BJ (cell line): ENCODE data around the gene SMARCAD1. TPM values are rescaled to one million over a fixed set of nuclear protein-coding genes. Genes with fewer than 3 reads are reported as not detected.

Experiments
- CTCF ChIA-PET: fragments of 350-600 bp; formaldehyde crosslinking; extraction: SDS; loops from one replicate; lab custom pipeline; 2021; ENCODE audit warnings: antibody characterized with exemption, inconsistent platforms; lab: Yijun Ruan, JAX
- POLR2A ChIA-PET: fragments of 300-600 bp; sonication (Branson Sonifier 250); formaldehyde crosslinking; extraction: SDS; loops from one replicate; lab custom pipeline; 2021; ENCODE audit warnings: antibody characterized with exemption; lab: Charles Lee
- DNase-seq: peaks from one replicate; pipeline ENCODE4 v3.0.0-alpha.2; 2011; ENCODE audit warnings: low read depth
- H3K27me3 ChIP-seq: 2 replicates; pipeline ENCODE4 v1.6.0; 2011; ENCODE audit warnings: low read length; ENCODE audit not compliant: control insufficient read depth, insufficient read depth
- H3K36me3 ChIP-seq: 2 replicates; pipeline ENCODE4 v1.5.1; 2011; ENCODE audit warnings: low read length; ENCODE audit not compliant: control insufficient read depth, insufficient read depth
- H3K4me3 ChIP-seq: 2 replicates; pipeline ENCODE4 v1.5.1; 2011; ENCODE audit warnings: low read depth, mild to moderate bottlenecking, control low read depth, low read length
- CTCF ChIP-seq: IDR thresholded peaks from 2 replicates; pipeline ENCODE4 v1.5.1; 2011; ENCODE audit warnings: low read depth, mild to moderate bottlenecking, control low read depth, inconsistent platforms, low read length, moderate library complexity; ENCODE audit not compliant: insufficient read depth
- polyA plus RNA-seq: library from polyadenylated mRNA; depleted of rRNA; stranded (reverse); fragments of >200 nt; gene quantifications from 2 replicates; pipeline ENCODE4 v1.2.3, GENCODE V29; 2011

The SMARCAD1 gene
- polyA plus RNA-seq, 1 experiment: 8.2 TPM

GRCh38 chr4:94237271-94237670 is 29.6 kb downstream of the SMARCAD1 start:
- no peak for TF ChIP-seq CTCF
- H3K36me3 ChIP-seq: peaks cover 3% of the 10 kb centered on the region; the same call in 1 of the 2 replicates
- H3K27me3 ChIP-seq: no peaks in the 10 kb centered on the region
- H3K4me3 ChIP-seq: no peak overlapping the region
- POLR2A ChIA-PET: no interaction called here
- DNase-seq: no peak
- CTCF ChIA-PET: no interaction called here

DNA sequence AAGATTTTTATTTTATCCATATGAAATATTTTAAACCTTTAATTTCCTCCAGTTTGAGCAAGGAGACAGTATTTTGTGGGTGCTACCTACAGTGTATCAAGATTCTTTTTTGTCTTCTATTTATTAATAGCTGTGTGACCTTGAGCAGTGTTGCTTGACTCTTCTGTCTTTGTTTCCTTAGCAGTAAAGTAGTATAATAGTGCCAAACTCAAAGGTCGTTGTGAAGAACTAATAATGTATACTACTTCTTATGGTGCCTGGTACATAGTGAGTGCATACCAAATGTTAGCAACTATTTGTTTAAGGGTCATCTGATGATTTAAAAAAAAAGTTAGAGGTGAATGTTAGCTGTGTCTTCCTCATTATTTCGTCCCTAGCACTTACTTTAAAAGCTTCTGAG is 30.5 kb downstream of the SMARCAD1 start:
- Histone ChIP-seq H3K27me3 (no peaks in the 10 kb centered on the region), H3K36me3 (peaks cover 3% of the 10 kb centered on the region; the same call in 1 of the 2 replicates), H3K4me3 (no peak overlapping the region)
- DNase-seq: no peak
- POLR2A ChIA-PET: no interaction called here
- CTCF ChIA-PET: no interaction called here
- no peak for TF ChIP-seq CTCF

GRCh38 chr4:94240384-94240783 is 32.7 kb downstream of the SMARCAD1 start:
- H3K4me3 ChIP-seq: no peak overlapping the region
- POLR2A ChIA-PET: no interaction called here
- DNase-seq: no peak
- peaks cover 3% of the 10 kb centered on the region; the same call in 1 of the 2 replicates for H3K36me3 ChIP-seq
- no peak for TF ChIP-seq CTCF
- CTCF ChIA-PET: no interaction called here
- no peaks in the 10 kb centered on the region for H3K27me3 ChIP-seq

- Histone ChIP-seq H3K27me3 (no peaks in the 10 kb centered on the region), H3K36me3 (peaks cover 6% of the 10 kb centered on the region), H3K4me3 (no peak overlapping the region)
- ChIA-PET POLR2A (no interaction called here), CTCF (no interaction called here)
- TF ChIP-seq CTCF: no peak
- no peak for DNase-seq
Measured at GRCh38 chr4:94244087-94244828, 36.6 kb downstream of the SMARCAD1 start.

GRCh38 chr4:94244829-94245185 is 37.1 kb downstream of the SMARCAD1 start:
- TF ChIP-seq CTCF: no peak
- DNase-seq: no peak
- Histone ChIP-seq H3K36me3 (peaks cover 4% of the 10 kb centered on the region), H3K27me3 (no peaks in the 10 kb centered on the region), H3K4me3 (no peak overlapping the region)
- CTCF ChIA-PET: no interaction called here
- POLR2A ChIA-PET: no interaction called here
